HG02852 (cell line): ENCODE measurements around the gene FARS2.

Source experiments
- ATAC-seq: cut with Tn5 transposase; IDR thresholded peaks from one replicate; pipeline ENCODE4 v1.9.1; 2021; ENCODE audit warnings: mild to moderate bottlenecking, moderate library complexity; ENCODE audit not compliant: unreplicated experiment

The FARS2 gene

DNA sequence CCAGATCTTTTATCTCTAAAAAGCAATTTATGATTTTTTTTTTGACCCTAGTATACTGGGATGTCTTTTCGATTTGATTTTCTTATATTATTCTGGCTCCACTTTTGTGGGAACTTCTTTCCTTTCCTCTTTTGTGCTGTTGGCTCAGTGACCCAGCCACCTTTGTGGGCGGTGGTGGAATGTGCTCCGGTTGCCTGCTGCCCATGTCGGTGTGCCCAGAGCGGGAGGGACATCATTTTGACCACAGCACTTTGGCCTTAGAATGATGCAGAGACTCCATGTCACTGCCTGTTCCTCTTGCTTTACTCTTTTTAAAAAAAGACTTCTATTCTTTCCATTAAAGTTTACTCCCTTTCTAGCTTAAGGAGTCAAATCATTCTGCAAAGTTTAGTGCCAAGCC is 198.0 kb downstream of the FARS2 start:
- no peak for ATAC-seq

GRCh38 chr6:5461365-5461764 is 200.1 kb downstream of the FARS2 start:
- no peak for ATAC-seq

GRCh38 chr6:5462856-5463255 is 201.5 kb downstream of the FARS2 start:
- no peak for ATAC-seq

GRCh38 chr6:5463690-5464089 is 202.4 kb downstream of the FARS2 start:
- ATAC-seq: no peak

- ATAC-seq: no peak
These were observed 203.0 kb downstream of the FARS2 start for GRCh38 chr6:5464099-5464885.

DNA sequence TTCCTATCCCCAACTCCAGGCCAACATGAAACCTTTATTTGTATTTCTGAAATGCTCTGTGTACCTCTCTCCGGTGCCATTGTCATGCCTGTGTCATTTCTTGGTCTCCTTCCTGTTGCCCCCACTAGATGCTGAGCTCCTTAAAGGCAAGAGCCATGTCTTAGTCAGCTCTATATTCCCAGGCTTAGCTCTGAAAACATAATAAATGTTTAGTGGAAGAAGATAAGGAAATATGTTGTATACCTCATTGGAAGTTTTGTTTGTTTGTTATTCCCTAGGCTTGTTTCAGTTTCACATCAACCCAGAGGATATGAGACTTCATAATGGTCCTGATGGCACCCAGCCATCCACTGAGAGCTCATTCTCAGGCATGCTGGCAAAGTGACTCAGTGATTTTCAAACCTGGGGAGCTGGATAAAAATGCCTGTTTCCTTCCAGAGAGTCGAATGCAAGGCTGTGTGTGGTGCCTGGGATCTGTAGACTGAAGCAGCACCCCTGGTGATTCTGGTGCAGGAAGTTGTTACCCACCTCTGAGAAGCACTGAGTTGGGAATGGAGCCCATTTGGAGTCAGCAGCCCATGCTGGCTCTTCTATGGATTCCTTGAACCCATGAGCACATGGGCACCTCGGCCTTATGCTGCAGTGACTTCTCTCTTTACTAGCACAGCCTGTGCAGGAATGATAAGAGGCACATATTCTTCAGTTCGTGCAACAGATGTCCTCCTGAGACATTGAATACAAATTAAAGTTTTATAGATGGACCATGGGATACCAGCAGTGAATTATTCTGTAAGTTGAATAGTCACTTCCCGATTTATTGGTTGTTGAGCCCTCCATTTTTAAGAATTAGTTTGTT is 205.2 kb downstream of the FARS2 start:
- ATAC-seq: no peak

- ATAC-seq: no peak
These were observed 207.3 kb downstream of the FARS2 start for GRCh38 chr6:5468586-5468985.

GRCh38 chr6:5469101-5469846 is 208.0 kb downstream of the FARS2 start:
- ATAC-seq: no peak

DNA sequence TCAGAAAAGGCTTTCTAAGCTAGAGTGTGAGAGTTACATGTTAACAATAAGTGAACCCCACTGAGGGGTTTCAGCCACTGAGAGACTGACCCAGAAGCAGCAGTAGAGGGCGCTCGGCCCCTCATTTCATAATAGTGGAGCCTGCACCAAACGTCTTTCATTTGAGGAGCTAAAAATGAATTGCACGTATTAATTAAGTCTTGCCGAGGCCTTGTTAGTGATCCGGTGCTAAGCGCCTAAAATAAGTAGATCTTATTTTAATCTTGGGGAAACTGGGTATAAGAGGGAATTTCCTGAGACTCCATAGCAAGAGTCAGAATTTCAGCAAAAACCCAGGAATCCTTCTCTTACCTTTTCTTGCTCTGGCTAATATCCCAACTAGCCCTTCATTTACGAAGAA is 209.7 kb downstream of the FARS2 start:
- ATAC-seq: peak; percentile 68

- ATAC-seq: no peak
These were observed 210.5 kb downstream of the FARS2 start for GRCh38 chr6:5471637-5472398.

DNA sequence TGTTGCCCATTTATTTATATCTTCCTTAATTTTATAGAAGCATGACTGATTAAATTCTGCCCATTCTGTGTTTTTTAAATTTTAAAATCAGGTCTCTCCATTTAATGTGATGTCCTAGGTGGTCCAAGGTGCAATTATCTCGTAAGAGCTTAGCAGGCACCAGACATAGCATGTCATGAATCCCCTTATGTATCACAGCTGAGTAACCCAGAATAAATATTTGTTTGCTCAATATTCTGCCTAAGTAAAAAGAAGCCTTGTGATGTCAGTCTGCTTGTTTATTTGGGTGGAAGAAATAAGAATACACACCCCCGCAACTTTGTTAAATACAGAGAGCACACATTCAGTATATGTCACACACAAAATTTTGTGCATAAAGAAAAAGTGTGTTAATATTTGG is 211.3 kb downstream of the FARS2 start:
- ATAC-seq: no peak

- no peak for ATAC-seq
These were observed 214.5 kb downstream of the FARS2 start for GRCh38 chr6:5475779-5476178.

- ATAC-seq: no peak
These were observed 217.1 kb downstream of the FARS2 start for GRCh38 chr6:5478380-5478779.

DNA sequence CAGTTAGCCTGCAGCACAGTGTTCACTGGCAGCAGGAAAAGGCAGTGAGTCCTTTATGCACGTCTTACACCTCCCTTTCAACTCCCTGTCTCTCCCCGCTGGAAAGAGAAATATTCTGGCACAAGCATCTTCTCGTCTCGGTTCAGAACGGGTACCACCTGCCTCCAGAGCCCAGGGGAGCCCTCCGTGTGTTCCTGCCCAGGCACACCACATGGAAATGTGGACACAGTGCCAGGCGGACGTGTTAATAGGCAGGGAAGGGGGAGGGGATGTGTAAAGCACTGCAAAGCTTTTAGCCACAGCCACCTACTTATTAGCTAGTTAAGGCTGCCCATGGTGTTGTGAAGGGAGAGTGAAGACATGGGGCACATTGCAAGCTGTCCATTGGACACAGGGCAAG is 219.7 kb downstream of the FARS2 start:
- no peak for ATAC-seq

- ATAC-seq: no peak
These were observed 220.4 kb downstream of the FARS2 start for GRCh38 chr6:5481750-5482149.

DNA sequence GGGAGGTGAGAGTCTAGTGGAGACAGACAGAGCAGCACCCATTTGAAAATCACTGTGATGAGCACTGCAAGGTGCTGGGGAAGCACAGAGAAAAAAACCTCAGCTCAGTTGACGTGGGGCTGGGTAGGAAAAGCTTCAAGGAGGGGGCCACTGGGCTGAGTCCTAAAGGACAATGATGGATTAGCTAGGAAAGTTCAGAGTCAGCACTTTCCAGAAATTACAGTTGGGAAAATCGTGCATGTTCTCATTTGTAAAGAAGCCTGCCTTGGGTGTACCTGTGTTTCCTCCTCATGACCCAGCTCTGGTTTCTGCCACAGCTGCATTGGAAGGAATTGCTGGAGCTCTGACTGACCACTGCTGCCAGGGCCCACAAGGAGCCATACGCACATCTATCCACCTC is 221.3 kb downstream of the FARS2 start:
- ATAC-seq: no peak

GRCh38 chr6:5484692-5485091 is 223.4 kb downstream of the FARS2 start:
- ATAC-seq: no peak

GRCh38 chr6:5486214-5486613 is 224.9 kb downstream of the FARS2 start:
- ATAC-seq: peak; percentile 93

GRCh38 chr6:5490501-5491069 is 229.3 kb downstream of the FARS2 start:
- ATAC-seq: no peak

- no peak for ATAC-seq
These were observed 231.0 kb downstream of the FARS2 start for GRCh38 chr6:5492356-5492755.
